Stimulated activated CD4-positive, alpha-beta T cell treated with anti-CD3 and anti-CD28 coated beads, Interleukin-2, amount 100 ng/mL, for 4 hours (primary cell): Measurements from ENCODE around the gene FILIP1L.

Source experiments
- DNase-seq: peaks from one replicate; pipeline ENCODE4 v3.0.0-alpha.2; 2020; ENCODE audit warnings: low read depth

Gene FILIP1L

DNA sequence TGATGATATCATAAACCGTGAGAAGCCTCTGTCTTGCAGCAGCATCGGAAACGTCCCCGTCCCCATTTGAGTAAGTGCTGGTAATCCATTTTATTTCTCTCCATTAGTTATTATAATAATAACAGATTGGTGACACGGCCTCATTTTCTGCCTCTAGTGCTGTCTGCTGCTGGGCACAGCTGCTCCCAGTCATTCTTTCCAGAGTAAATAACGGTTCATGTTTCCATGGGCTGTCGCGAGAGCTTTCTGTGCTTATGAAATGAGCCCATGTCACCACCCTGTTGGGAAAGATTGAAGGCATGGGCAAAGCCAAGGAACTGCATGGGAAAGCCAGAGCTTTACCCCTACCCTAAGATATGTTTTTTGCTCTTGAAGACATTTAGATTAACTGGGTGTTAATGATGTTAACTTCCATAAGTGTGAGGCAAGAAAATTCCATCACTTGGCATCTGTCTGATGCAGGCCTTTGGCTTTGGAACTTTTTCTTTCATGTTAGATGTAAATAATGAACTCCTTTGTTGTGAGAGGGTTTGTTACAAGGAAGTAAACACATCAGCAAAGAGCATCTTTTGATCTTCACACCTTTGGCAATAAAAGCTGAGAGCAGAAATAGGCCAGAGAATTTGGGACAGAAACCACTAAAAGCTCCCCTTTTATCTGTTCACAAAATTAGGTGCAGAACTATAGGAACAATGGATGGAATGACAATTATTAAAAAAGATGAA lies 141.8 kb downstream of the FILIP1L start:
- DNase-seq, result no peak

DNA sequence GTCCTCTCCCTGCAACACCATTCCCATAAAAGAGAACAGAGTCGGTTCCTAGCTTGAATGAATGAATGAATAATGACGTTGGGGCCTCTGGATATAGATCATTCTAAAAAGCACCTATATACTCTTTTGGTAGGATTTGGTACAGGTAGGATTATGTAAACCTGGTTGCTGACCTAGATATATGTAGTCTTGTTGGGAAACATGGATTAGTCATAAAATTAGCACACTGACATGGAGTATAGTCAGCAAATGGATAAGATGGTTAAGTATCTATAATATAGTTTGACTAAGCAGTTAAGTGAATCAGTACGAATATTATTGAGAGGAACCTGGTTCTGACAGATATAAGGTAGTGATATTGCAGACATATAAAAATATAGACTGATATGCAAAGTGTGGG lies 142.5 kb downstream of the FILIP1L start:
- no peak for DNase-seq

DNA sequence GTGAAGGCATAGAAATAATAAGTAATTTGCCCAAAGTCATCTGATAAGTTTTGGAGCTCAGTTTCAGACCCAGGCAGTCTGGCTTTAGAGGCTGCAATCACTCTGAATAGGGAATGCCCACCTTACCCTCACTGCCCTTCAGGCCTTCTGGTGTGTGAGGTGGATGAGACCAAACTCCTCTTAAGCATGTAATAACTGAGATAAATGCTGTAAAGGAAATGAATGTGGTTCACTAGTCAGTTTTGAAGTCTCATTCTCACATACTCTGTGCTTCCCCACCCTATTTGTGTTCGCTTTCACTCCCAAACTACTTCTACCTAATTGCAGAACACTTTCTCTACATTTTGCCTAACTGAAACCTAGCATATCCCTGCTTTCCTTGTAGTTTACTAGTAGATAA lies 144.1 kb downstream of the FILIP1L start:
- no peak for DNase-seq

DNA sequence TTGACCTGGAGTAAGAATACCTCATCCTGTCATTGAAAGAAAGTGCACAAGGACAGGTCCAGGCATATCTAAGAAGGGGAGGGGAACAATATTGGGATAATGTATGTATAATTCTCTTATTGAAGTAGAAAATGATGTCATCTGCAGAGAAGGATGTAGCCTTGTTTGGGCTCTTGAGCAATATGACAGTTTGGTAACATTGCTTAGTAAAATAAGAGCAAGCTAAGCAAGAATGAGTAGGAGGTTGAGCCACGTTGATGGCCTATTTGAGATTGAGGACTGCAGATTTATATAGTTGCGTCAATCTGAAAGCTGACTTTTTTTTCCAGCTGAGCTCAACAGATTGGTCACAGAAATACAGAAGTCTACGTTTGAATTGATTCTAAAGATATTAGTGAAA lies 145.2 kb downstream of the FILIP1L start:
- DNase-seq, result no peak

DNA sequence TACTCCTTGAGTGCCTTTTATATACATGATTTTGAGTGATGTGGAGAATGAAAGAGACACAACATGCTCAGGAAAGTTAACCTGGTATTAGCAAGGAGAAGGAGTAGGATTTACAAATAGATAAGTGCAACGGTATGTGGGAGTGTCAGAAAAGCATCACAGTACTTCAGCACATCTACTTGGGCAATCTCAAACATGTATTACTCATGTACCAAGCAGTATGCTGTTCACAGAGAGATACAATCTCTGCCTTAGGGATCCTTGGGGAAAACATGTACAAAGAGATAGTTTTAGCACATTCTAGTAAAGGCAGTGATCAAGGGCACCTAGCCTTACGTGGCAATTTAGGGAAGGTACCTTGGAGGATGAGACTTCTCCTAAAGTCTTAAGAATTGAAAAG lies 146.5 kb downstream of the FILIP1L start:
- no peak for DNase-seq

DNA sequence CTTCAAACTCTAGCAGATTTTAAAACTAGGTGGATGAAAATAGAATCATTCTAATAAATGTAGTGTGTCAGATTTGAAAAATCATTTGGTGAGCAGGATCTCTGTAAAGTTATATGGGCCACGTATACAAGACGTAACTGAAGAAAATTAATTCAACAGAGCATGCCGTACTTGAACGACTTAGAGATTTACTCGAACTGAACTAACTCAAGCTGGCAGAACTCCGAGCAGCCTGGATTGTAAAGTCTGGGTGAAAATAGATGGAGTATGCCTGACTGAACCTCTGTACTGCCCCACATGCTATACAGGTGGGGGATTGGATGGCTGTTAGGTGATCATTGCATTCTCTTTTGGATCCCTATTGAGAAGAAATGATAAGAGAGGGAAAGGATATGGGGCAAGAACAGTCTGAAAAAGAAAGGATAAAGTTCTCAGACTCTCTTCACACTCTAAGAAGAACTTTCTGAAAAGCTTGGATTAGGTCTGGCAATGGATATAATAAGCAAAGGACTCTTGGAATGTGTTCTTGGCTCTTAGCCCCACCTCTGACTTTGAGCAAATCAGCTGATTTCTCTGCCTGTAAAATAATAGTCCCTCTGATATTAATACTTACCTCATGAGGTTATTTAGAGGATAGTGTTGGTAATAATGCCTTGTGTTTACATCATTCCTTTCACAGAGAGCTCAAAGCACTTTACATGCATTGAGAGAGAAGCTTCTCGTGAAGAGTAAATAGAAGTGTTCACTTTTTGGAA lies 147.5 kb downstream of the FILIP1L start:
- DNase-seq, result no peak

DNA sequence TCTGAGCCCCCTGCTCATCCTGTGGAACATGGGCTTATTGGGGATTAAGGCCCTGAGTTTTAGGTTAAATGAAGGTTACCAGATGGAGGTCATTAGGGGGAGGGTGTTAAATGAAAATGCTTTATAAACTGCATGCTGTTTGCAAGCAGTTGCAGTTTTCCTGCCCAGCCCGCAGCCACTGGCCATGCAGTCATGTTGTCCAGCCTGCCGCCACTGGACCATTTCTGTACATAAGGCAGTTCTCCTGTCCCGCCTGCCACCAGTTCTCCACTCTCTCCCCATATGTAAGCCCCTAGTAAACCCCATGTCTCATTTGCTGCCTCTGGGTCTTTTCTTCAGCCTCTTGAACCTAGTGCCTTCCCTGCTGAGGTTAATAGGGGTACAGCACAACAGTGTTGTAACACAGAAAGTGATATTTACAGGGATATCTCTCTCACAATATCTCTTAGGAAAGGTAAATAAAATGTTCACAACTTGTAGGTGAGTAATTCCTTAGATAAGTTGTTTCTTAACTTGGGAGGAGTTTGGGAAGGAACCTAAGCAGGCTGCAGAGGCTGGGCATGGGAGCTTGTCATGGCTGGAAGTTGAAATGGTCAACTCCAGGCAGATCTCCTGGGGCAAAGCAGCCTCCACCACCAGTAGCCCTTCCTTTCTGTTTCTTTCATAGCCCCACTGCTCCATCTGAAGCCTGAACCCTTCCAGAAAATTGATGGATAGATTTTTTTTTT lies 148.5 kb downstream of the FILIP1L start:
- DNase-seq, result no peak

DNA sequence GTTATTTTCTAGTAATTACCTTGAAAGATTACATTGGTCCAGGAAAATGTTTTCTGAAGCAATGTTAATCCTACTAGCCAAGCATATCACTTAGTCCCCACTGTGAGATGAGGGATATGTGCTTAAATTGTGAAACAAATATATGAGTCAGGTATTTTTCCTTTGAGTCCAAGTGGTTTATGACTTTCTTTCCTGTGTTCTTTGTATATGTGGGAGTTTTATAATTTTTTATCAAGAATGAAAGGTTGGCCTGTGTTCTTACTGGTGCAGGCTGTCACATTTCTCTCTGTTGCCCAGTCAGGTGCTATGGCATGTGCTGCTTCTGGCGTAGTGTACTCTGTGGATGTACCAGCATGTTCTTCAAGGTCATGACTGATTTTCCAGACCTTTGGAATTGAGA lies 149.2 kb downstream of the FILIP1L start:
- DNase-seq, result no peak

DNA sequence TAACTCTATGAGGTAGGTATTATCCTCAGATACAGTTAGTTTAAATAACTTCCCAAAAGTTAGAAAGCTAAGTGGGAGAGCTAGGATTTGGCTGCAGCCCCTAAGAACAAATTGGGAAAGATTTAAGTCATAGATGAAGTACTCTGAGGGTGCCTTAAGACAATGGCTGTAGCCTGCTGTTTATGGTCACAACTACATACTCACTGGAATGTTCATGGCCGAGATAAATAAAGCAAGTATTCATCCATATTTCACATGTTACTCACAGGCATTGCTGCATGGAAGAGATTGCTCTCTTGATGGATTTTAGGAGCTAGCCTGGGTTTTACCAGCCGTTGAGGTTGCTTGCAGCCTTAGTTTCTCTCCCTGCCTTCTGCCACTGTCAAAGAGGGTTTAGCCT lies 151.6 kb downstream of the FILIP1L start:
- no peak for DNase-seq

DNA sequence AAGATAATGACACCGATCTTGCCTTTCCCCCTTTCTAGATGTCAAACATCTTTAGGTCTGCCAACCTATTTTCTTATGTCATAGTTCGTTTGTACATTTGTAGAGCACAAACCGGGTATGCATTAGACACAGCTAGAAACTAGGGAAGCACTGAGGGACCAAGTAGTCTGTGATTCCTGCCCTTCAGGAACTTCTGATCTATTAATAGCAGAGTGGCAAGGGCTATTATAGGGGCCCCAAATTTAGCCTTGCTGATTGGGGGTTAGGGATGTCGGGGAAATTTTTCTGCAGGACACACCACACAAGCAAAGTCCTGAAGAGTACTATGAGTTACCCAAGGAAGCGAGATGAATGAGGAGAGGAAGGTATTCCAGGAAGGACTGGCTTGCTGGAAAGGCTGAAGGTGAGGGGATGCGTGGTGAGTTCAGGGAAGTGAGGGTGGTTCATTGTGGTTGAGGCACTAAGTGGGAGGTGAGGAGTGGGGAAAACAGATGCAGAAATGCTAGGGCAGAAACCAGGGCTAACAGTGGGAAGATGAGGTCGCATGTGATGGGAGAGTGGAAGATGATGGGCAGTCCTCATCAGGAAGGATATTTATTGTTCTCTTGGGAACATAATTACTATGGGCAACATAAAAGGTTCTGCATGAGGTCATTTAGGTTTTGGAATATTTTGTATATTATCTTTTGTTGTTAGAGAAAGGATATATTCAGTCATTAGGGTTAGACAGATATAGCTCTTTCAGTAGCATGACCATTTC lies 152.4 kb downstream of the FILIP1L start:
- no peak for DNase-seq

DNA sequence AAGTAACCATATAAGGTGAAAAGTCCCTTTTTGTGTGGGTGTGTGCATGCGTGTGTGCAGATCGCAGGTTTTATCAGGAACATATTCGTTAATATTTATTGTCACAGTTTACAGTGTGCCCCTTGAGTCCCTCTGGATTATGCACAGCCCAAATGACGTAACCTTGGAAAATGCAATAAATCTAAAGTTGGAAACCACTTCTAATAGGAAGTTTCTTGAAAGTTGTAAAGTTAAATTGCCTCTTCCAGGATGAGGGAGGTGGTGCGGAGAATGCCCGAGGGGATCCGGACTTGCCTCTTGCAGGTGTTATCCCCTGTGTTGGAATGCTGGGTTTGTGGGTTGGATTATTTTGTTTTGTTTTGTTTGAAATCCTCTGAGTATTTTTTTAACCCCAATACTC lies 153.4 kb downstream of the FILIP1L start:
- DNase-seq, result no peak

DNA sequence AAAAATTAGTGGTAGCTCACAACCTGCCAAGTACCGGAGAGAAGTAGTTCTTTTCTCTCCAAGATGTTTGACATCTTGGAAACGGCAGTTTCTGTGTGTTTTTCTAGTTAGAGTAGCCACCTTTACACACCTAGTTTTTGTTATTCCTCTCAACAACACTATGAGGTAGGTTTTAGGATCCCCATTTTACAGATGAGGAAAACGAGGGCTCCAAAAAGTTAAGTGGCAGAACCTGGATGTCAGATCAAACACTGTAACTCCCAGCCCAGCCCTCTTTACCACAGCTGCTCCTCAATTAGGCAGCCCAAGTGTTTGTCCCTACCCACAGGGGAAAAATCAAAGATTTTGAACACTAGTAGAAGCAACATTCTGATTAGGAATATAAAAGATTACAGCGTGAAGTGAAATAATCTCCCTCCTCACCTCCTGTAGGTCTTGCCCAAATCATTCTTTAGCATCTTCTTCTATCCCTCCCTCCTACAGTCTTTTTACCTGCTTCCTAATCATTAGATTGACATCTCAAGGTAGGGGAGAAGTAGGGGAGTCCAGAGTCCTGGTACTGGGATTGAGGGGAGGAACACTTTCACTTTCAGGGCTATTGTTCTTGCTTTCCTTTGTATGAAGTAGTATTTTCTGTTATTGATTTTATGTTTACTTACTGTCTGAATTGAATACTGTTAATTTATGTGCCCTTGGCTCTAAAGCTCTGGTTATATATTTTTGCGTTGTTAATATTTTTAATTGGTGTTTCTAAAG lies 154.0 kb downstream of the FILIP1L start:
- no peak for DNase-seq

DNA sequence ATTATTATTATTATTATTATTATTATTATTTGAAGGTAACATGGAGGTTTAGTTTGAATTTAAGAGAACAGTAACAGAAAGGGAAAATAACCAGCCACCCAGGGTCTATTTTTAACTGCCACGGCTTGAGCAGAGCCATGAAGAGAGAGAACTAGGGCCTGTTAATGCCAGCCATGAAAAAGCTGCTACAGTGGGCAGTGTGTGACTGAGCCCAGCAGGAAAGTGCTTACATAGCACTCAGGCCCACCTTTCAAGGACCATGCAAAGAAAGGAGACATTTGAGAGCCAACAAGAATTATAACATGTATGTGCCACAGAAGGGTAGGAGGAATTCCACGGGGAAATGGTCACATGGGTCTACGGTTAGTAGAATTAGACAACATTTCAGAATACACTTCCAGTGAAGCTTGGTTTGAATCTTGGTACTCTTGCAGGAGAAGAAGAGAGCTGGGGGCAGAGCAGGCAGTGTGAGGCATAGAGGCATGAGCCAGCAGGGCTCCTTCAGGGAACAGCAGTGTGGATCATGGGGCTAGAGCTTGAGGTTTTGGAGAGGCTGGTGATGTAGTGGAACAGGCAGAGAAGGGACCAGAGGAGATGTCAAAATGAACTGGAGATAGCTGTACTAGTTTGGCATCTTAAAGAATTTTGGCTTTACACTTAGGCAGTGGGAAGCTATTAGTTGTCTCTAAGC lies 155.9 kb downstream of the FILIP1L start:
- no peak for DNase-seq

DNA sequence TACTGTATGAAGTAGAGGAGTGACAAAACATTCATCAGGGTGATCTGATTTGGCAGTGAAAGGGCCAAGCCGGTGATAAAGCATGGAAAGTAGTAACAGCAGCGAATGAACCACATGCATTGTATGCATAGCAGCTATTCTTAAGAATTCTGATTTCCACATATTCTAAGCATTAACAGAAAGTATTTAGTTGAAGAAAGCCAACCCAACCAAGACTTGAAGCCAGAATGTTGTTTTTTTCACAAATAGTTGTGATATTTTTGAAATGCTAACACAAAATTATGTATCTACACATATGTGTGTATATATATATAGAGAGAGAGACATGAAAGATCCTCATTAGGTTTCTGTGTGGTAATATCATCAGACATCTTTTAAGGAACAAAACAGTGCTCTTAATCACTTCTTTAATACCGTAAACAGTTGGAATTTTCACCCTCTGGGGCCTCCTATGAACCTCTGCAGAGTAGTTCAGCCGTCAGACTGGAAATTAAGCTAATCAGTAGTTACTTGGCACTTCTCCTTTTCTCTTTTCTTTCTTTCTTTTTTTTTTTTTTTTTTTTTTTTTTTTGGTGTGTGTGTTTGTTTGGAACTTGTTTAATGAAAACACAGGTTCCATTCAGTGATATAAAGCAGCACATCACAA lies 157.0 kb downstream of the FILIP1L start:
- DNase-seq, result no peak

DNA sequence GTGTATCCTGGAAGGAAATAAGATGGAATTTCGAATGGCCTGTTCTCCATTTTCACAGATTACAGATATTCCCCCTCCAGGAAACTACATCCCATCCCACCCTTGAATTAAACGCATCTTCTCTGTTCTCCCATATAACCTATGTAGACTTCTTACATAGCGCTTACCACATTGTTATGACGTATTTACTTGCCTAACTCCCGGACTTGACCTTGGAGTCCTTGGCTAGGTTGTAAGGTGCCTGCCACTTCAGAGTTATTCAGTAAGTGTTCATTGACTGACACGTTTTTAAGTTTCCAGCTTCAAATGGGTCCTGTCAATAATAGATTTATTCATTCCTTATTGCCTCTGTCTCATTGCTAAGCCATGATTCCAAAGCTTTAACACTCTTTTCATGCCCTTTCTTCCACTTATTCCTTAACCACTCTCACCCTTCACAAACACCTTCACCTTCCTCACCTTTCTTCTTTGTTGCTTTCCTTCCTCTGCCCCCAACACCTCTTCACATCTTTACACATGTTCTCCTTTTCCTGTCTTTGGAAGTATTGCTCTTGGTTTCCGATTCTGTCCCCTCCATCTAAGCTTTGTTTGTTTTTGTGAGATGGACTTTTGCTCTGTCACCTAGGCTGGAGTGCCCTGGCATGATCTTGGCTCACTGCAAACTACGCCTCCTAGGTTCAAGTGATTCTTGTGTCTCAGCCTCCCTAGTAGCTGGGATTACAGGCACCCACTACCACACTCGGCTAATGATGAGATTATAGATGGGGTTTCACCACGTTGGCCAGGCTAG lies 158.3 kb downstream of the FILIP1L start:
- DNase-seq, result no peak

DNA sequence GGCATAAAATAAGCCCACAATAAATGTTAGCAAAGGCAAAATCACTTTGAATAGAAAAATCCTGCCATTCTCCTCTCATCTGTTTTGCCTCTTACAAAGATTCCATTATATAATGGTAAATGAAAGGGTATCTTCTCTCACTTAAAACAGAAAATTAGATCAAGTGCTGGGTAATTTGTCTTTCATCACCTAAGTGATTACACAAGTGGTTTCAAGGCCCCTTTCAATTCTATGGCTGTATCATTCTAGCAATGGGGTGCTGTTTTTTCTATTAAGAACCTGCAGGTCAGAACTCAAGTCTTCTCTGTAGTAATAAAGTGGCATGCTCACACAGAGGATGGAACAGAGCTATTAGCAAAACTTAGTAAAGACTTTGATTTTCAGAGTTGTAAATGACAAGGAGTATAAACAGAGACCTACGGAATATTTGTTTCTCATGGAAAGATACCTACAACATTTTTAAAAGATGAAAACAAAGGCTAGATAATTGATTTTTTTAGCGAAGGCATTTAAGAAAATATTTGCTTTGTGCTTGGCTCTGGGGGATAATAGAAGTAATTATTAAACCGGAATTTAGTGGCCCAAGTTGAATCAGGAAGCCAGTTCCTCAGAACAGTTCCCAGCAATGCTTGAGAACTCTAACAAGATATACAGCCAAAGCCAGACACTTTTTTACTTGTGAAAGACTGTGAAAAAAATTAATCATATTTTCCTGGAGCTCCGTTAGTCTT lies 159.2 kb downstream of the FILIP1L start:
- no peak for DNase-seq

DNA sequence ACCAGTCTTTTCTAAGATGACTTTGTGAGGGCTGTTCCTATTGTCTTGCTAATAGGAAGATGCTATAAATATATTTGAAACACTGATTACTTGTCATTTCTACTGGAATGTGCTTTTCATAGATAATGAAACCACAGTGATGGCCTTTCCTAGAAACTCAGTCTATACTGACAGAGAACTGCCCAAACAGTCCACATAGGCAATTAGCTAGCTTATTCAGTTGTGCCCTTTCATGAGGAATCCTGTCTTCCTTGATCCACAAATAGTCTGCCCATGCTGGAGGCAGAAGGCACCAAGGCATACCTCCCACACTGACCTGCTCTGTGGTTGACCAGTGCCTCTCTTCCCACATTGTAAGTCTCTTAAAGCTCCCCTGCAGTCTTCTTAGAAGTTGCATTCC lies 160.7 kb downstream of the FILIP1L start:
- DNase-seq, result no peak

DNA sequence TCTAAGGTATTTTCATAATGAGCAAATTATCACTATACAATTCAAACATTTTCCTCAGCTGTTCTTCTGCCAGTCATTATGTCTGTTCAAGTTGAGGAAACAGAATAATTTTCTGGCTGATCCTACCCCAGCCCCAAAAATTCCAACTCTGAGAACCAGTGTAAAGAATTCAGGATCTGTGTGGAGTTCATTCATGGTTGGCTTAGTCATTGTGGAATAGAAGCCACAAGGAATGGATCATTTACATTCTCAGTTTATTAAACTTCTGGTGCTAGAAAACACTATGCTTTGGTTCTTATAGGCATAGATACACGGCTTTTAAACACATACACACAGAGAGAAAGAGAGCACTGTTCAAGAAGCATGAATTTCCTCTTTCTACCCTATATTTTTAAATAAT lies 162.0 kb downstream of the FILIP1L start:
- DNase-seq, result no peak

DNA sequence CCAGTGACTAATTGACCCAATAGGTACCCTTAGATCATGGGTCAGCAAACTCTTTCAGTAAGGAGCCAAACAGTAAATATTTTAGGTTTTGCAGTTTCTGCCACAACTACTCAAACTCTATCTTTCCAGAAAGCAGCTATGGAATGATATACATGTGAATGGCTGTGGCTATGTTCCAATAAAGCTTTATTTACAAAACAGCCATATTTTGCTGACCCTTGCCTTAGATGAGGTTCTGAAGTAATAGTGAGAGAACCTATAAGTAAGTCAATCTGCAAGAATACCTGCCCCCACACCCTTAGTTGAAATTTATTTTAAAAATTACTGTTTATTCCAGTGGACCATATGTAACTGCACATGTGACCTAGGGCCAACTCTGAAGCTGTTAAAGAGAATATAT lies 162.6 kb downstream of the FILIP1L start:
- no peak for DNase-seq
